IPS-20b (cell line): Measurements from ENCODE around the gene CERT1.

ENCODE experiments used
- H3K27ac ChIP-seq: one replicate; pipeline ENCODE4 v1.5.1; 2013; ENCODE audit warnings: low read length
- H3K27me3 ChIP-seq: 2 replicates; pipeline ENCODE4 v1.6.1; 2013; ENCODE audit warnings: mild to moderate bottlenecking, low read length, inconsistent platforms; ENCODE audit not compliant: insufficient read depth
- H3K36me3 ChIP-seq: 2 replicates; pipeline ENCODE4 v1.6.1; 2013; ENCODE audit warnings: low read depth, mild to moderate bottlenecking, inconsistent platforms, low read length, moderate library complexity; ENCODE audit not compliant: insufficient read depth
- H3K4me1 ChIP-seq: 2 replicates; pipeline ENCODE4 v1.6.1; 2013; ENCODE audit warnings: mild to moderate bottlenecking, control low read depth, inconsistent platforms, low read length, moderate library complexity; ENCODE audit not compliant: insufficient read depth
- H3K4me3 ChIP-seq: 2 replicates; pipeline ENCODE4 v1.5.1; 2013; ENCODE audit warnings: mild to moderate bottlenecking, low read length, inconsistent platforms
- H3K9ac ChIP-seq: 2 replicates; pipeline ENCODE4 v1.6.1; 2013; ENCODE audit warnings: low read depth, mild to moderate bottlenecking, inconsistent platforms, low read length, moderate library complexity
- H3K9me3 ChIP-seq: 2 replicates; pipeline ENCODE4 v1.6.1; 2013; ENCODE audit warnings: mild to moderate bottlenecking, low read depth, low read length, inconsistent platforms; ENCODE audit not compliant: insufficient read depth

The CERT1 gene

DNA sequence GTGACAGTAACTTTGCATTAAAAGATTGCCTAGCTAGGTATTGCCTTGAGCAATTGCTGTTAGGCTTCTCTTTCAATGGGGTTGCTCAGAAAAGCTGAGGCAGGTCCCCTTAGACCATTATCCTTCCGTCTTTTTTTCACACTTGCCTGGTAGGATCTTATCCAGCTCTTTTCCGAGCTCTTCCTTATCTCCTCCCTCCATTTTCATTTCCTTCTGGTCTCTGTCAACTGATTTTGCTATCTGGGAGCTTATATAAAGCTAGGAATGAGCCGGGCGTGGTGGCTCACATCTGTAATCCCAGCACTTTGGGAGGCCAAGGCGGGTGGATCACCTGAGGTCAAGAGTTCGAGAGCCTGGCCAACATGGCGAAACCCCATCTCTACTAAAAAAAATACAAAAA is 181.0 kb downstream of the CERT1 start:
- H3K27ac ChIP-seq = no peak overlapping the region
- H3K27me3 ChIP-seq = no peaks in the 10 kb centered on the region
- no peak overlapping the region for H3K4me3 ChIP-seq

More for the DNA sequence above, 181.0 kb downstream of the CERT1 start:
- Histone ChIP-seq H3K9ac (no peak overlapping the region), H3K9me3 (no peaks in the 10 kb centered on the region), H3K36me3 (no peaks in the 10 kb centered on the region), H3K4me1 (no peaks in the 10 kb centered on the region)
